GM23338 (cell line): Measurements from ENCODE around the gene TMEM140. TPM values are rescaled to one million over a fixed set of nuclear protein-coding genes. Genes with fewer than 3 reads are reported as not detected.

Experiments used
- ATAC-seq: fragments of 200-7000 bp; cut with Tn5 transposase; 3 replicates; pipeline ENCODE4 v1.9.1; 2020
- DNase-seq: peaks from one replicate; pipeline ENCODE4 v3.0.0-alpha.2; 2015; ENCODE audit warnings: low spot score
- H2AFZ ChIP-seq: fragments of 200-600 bp; sonication (generic); 2 replicates; pipeline ENCODE4 v1.8.0; 2016; ENCODE audit warnings: antibody characterized with exemption, mild to moderate bottlenecking, moderate library complexity
- H3F3A ChIP-seq: fragments of 200-600 bp; sonication (generic); replicated peaks from 2 replicates; pipeline ENCODE4 v1.8.0; 2017; ENCODE audit warnings: antibody characterized with exemption, mixed run types, low read depth
- H3K27ac ChIP-seq: fragments of 200-600 bp; sonication (generic); 2 replicates; pipeline ENCODE4 v1.6.1; 2016; ENCODE audit warnings: low read depth
- H3K27me3 ChIP-seq: fragments of 200-600 bp; sonication (generic); 2 replicates; pipeline ENCODE4 v1.8.0; 2016; ENCODE audit warnings: mild to moderate bottlenecking, mixed run types, moderate library complexity; ENCODE audit not compliant: insufficient read depth
- H3K36me3 ChIP-seq: fragments of 200-600 bp; sonication (generic); 2 replicates; pipeline ENCODE4 v1.8.0; 2016; ENCODE audit warnings: mild to moderate bottlenecking; ENCODE audit not compliant: insufficient read depth
- H3K4me1 ChIP-seq: fragments of 200-600 bp; sonication (generic); 2 replicates; pipeline ENCODE4 v1.8.0; 2016; ENCODE audit warnings: mild to moderate bottlenecking, moderate library complexity; ENCODE audit not compliant: insufficient read depth
- H3K4me2 ChIP-seq: fragments of 200-600 bp; sonication (generic); 2 replicates; pipeline ENCODE4 v1.7.1; 2017; ENCODE audit warnings: mixed run types
- H3K4me3 ChIP-seq: fragments of 200-600 bp; sonication (generic); 2 replicates; pipeline ENCODE4 v1.6.1; 2016; ENCODE audit warnings: mixed run types
- H3K79me2 ChIP-seq: fragments of 200-600 bp; sonication (generic); replicated peaks from 2 replicates; pipeline ENCODE4 v1.8.0; 2017; ENCODE audit warnings: mild to moderate bottlenecking; ENCODE audit not compliant: insufficient read depth
- H3K9me2 ChIP-seq: fragments of 200-600 bp; sonication (generic); 2 replicates; pipeline ENCODE4 v1.8.0; 2017; ENCODE audit not compliant: insufficient read depth
- H4K20me1 ChIP-seq: fragments of 200-600 bp; sonication (generic); replicated peaks from 2 replicates; pipeline ENCODE4 v1.8.0; 2017; ENCODE audit warnings: mild to moderate bottlenecking; ENCODE audit not compliant: insufficient read depth
- H3K27ac Mint-ChIP-seq: 2 replicates; pipeline ENCODE4 v1.8.0; 2020; ENCODE audit warnings: inconsistent platforms, mild to moderate bottlenecking, moderate library complexity, mixed read lengths
- H3K27me3 Mint-ChIP-seq: 3 replicates; pipeline ENCODE4 v1.8.0; 2022; ENCODE audit warnings: low read depth, mild to moderate bottlenecking, moderate library complexity, mixed read lengths, inconsistent platforms; ENCODE audit not compliant: insufficient read depth, poor library complexity
- H3K36me3 Mint-ChIP-seq: 3 replicates; pipeline ENCODE4 v1.8.0; 2021; ENCODE audit warnings: low read depth, mild to moderate bottlenecking, inconsistent platforms, moderate library complexity, mixed read lengths
- H3K4me1 Mint-ChIP-seq: 3 replicates; pipeline ENCODE4 v1.8.0; 2020; ENCODE audit warnings: mild to moderate bottlenecking, inconsistent platforms, mixed read lengths
- H3K4me3 Mint-ChIP-seq: 3 replicates; pipeline ENCODE4 v1.8.0; 2021; ENCODE audit warnings: moderate library complexity, mild to moderate bottlenecking, inconsistent platforms, mixed read lengths
- H3K9me3 Mint-ChIP-seq: 3 replicates; pipeline ENCODE4 v1.8.0; 2020; ENCODE audit warnings: moderate library complexity, mild to moderate bottlenecking, inconsistent platforms, mixed read lengths
- polyA plus RNA-seq: library from polyadenylated mRNA; unstranded; fragments of >200 nt; fragmentation: Nextera tagmentation; extraction: Ambion mirVana; gene quantifications from 2 replicates; pipeline ENCODE4 v1.2.1, GENCODE V29; 2016
- total RNA-seq: library from RNA; depleted of rRNA; stranded (reverse); fragments of >200 nt; shearing (Covaris generic); gene quantifications from 2 replicates; pipeline ENCODE4 v1.2.3, GENCODE V29; 2014
- TF ChIP-seq, protein P1 (sequence below), 2 experiments: fragments of 200-600 bp in 1 of 2; sonication (generic) in 1 of 2; conservative IDR thresholded peaks; 2 replicates each; pipeline versions ENCODE4 v1.5.1 to v1.6.1; 2016 to 2017; ENCODE audit warnings: antibody characterized with exemption in 2 of 2, low read depth in 2 of 2, mild to moderate bottlenecking in 2 of 2, moderate library complexity in 1 of 2
- TF ChIP-seq, protein P2 (sequence below): fragments of 250-450 bp; sonication (Bioruptor Pico); IDR thresholded peaks from 2 replicates; pipeline ENCODE4 v1.5.0; 2020; ENCODE audit warnings: mild to moderate bottlenecking, moderate library complexity

The TMEM140 gene
- total and polyA plus RNA-seq, 2 experiments from 2014 or later = 2.7 TPM; not detected in 1

DNA sequence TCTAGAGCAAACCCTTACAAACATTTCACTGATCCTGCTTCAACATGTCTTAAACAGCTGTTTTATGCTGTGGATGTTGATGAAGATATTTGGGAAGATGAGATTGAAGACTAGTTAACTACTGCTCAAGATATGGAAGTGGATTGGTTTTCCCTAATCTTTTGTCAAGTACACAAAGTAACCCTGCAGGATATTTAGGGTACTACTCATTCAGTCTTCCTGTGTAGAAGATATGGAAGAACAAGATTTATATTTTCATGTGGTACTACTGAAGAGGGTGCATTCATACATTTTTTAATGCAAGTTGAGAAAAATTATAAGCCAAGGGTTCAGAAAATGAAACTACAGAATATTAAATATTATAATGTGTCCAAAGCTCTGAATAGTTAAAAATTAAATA lies 18.3 kb upstream of the TMEM140 start:
- Mint-ChIP-seq H3K9me3 (no peaks in the 10 kb centered on the region; the same call in 2 of the 3 replicates), H3K4me3 (no peak overlapping the region)
- ATAC-seq = no peak

More for the DNA sequence above, 18.3 kb upstream of the TMEM140 start:
- DNase-seq = peak; percentile 22
- Histone ChIP-seq H3K27ac (no peak overlapping the region), H3K9me2 (no peaks in the 10 kb centered on the region), H3K4me3 (no peak overlapping the region), H2AFZ (no peak overlapping the region), H3F3A (no peaks in the 10 kb centered on the region), H3K4me2 (no peak overlapping the region), H3K79me2 (no peaks in the 10 kb centered on the region), H3K27me3 (no peaks in the 10 kb centered on the region), H3K4me1 (no peaks in the 10 kb centered on the region), H4K20me1 (no peaks in the 10 kb centered on the region), H3K36me3 (no peaks in the 10 kb centered on the region)
- Mint-ChIP-seq H3K27me3 (no peaks in the 10 kb centered on the region), H3K4me1 (no peaks in the 10 kb centered on the region), H3K27ac (no peak overlapping the region), H3K36me3 (no peaks in the 10 kb centered on the region)
- TF ChIP-seq, protein P1, sequence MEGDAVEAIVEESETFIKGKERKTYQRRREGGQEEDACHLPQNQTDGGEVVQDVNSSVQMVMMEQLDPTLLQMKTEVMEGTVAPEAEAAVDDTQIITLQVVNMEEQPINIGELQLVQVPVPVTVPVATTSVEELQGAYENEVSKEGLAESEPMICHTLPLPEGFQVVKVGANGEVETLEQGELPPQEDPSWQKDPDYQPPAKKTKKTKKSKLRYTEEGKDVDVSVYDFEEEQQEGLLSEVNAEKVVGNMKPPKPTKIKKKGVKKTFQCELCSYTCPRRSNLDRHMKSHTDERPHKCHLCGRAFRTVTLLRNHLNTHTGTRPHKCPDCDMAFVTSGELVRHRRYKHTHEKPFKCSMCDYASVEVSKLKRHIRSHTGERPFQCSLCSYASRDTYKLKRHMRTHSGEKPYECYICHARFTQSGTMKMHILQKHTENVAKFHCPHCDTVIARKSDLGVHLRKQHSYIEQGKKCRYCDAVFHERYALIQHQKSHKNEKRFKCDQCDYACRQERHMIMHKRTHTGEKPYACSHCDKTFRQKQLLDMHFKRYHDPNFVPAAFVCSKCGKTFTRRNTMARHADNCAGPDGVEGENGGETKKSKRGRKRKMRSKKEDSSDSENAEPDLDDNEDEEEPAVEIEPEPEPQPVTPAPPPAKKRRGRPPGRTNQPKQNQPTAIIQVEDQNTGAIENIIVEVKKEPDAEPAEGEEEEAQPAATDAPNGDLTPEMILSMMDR (conservative IDR thresholded peaks at IDR 0.05; ENCODE audit: low read depth in 2 of 2) = 0 out of 4 replicates have a peak, but pooled peaks of 1 of the 2 experiments have one; percentile 12
- TF ChIP-seq, protein P2, sequence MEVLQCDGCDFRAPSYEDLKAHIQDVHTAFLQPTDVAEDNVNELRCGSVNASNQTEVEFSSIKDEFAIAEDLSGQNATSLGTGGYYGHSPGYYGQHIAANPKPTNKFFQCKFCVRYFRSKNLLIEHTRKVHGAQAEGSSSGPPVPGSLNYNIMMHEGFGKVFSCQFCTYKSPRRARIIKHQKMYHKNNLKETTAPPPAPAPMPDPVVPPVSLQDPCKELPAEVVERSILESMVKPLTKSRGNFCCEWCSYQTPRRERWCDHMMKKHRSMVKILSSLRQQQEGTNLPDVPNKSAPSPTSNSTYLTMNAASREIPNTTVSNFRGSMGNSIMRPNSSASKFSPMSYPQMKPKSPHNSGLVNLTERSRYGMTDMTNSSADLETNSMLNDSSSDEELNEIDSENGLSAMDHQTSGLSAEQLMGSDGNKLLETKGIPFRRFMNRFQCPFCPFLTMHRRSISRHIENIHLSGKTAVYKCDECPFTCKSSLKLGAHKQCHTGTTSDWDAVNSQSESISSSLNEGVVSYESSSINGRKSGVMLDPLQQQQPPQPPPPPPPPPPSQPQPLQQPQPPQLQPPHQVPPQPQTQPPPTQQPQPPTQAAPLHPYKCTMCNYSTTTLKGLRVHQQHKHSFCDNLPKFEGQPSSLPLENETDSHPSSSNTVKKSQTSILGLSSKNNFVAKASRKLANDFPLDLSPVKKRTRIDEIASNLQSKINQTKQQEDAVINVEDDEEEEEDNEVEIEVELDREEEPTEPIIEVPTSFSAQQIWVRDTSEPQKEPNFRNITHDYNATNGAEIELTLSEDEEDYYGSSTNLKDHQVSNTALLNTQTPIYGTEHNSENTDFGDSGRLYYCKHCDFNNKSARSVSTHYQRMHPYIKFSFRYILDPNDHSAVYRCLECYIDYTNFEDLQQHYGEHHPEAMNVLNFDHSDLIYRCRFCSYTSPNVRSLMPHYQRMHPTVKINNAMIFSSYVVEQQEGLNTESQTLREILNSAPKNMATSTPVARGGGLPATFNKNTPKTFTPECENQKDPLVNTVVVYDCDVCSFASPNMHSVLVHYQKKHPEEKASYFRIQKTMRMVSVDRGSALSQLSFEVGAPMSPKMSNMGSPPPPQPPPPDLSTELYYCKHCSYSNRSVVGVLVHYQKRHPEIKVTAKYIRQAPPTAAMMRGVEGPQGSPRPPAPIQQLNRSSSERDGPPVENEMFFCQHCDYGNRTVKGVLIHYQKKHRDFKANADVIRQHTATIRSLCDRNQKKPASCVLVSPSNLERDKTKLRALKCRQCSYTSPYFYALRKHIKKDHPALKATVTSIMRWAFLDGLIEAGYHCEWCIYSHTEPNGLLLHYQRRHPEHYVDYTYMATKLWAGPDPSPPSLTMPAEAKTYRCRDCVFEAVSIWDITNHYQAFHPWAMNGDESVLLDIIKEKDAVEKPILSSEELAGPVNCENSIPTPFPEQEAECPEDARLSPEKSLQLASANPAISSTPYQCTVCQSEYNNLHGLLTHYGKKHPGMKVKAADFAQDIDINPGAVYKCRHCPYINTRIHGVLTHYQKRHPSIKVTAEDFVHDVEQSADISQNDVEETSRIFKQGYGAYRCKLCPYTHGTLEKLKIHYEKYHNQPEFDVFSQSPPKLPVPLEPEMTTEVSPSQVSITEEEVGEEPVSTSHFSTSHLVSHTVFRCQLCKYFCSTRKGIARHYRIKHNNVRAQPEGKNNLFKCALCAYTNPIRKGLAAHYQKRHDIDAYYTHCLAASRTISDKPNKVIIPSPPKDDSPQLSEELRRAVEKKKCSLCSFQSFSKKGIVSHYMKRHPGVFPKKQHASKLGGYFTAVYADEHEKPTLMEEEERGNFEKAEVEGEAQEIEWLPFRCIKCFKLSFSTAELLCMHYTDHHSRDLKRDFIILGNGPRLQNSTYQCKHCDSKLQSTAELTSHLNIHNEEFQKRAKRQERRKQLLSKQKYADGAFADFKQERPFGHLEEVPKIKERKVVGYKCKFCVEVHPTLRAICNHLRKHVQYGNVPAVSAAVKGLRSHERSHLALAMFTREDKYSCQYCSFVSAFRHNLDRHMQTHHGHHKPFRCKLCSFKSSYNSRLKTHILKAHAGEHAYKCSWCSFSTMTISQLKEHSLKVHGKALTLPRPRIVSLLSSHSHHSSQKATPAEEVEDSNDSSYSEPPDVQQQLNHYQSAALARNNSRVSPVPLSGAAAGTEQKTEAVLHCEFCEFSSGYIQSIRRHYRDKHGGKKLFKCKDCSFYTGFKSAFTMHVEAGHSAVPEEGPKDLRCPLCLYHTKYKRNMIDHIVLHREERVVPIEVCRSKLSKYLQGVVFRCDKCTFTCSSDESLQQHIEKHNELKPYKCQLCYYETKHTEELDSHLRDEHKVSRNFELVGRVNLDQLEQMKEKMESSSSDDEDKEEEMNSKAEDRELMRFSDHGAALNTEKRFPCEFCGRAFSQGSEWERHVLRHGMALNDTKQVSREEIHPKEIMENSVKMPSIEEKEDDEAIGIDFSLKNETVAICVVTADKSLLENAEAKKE (CRISPR knock-in tag) = no peak
